Hepatocyte (in vitro differentiated cells): Measurements from ENCODE around the gene TTYH2.

Experiments used
- EZH2 ChIP-seq: fragments of 200-600 bp; sonication (generic); IDR thresholded peaks from 2 replicates; pipeline ENCODE4 v1.6.1; 2016; ENCODE audit warnings: antibody characterized with exemption, mild to moderate bottlenecking, borderline replicate concordance
- TF ChIP-seq, protein P1 (sequence below): fragments of 200-600 bp; sonication (generic); IDR thresholded peaks from 2 replicates; pipeline ENCODE4 v1.5.1; 2016; ENCODE audit warnings: antibody characterized with exemption, mild to moderate bottlenecking; ENCODE audit not compliant: poor library complexity

DNA sequence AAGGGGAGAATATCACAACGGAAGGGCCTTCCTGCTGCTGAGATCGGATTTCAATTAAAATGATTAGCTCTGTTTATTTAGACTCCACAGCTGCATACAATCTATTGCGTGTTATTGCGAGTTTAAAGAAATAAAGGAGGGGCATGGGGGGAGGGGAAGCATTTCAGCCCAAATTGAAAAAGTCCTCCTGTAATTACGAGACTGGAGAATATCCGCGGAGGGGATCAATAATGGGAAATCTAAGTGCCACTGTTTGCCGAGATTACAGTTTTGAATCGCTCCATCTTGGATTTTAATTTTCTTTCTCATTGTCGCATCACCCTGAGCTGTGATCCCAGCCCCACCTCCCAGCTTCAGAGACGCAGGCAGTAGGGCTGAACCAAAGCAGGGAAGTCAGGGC lies 25.6 kb upstream of the TTYH2 start:
- no peak for TF ChIP-seq EZH2
- TF ChIP-seq, protein P1, sequence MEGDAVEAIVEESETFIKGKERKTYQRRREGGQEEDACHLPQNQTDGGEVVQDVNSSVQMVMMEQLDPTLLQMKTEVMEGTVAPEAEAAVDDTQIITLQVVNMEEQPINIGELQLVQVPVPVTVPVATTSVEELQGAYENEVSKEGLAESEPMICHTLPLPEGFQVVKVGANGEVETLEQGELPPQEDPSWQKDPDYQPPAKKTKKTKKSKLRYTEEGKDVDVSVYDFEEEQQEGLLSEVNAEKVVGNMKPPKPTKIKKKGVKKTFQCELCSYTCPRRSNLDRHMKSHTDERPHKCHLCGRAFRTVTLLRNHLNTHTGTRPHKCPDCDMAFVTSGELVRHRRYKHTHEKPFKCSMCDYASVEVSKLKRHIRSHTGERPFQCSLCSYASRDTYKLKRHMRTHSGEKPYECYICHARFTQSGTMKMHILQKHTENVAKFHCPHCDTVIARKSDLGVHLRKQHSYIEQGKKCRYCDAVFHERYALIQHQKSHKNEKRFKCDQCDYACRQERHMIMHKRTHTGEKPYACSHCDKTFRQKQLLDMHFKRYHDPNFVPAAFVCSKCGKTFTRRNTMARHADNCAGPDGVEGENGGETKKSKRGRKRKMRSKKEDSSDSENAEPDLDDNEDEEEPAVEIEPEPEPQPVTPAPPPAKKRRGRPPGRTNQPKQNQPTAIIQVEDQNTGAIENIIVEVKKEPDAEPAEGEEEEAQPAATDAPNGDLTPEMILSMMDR = no peak
